Endodermal cell (in vitro differentiated cells): Measurements from ENCODE around the gene SYNGAP1. TPM values are rescaled to one million over a fixed set of nuclear protein-coding genes. Genes with fewer than 3 reads are reported as not detected.

Source experiments
- DNase-seq: peaks from one replicate; pipeline ENCODE4 v3.0.0-alpha.2; 2017
- H3K27ac ChIP-seq: 2 replicates; pipeline ENCODE4 v1.5.1; 2013; ENCODE audit warnings: mild to moderate bottlenecking, low read depth, low read length, moderate library complexity
- H3K27me3 ChIP-seq: 2 replicates; pipeline ENCODE4 v1.6.1; 2013; ENCODE audit warnings: mild to moderate bottlenecking, low read length, moderate library complexity; ENCODE audit not compliant: insufficient read depth, control insufficient read depth, poor library complexity, severe bottlenecking
- H3K36me3 ChIP-seq: 2 replicates; pipeline ENCODE4 v1.7.0; 2013; ENCODE audit warnings: mild to moderate bottlenecking, low read length, moderate library complexity; ENCODE audit not compliant: control insufficient read depth, insufficient read depth
- H3K4me1 ChIP-seq: one replicate; pipeline ENCODE4 v1.7.0; 2013; ENCODE audit warnings: low read length; ENCODE audit not compliant: control insufficient read depth, insufficient read depth
- H3K4me3 ChIP-seq: 2 replicates; pipeline ENCODE4 v1.5.1; 2013; ENCODE audit warnings: mild to moderate bottlenecking, low read length, moderate library complexity
- H3K9ac ChIP-seq: 2 replicates; pipeline ENCODE4 v1.6.1; 2013; ENCODE audit warnings: mild to moderate bottlenecking, low read length, moderate library complexity; ENCODE audit not compliant: poor library complexity, severe bottlenecking; ENCODE audit errors: extremely low read depth
- H3K9me3 ChIP-seq: 2 replicates; pipeline ENCODE4 v1.6.1; 2013; ENCODE audit warnings: mild to moderate bottlenecking, low read length, moderate library complexity; ENCODE audit not compliant: control insufficient read depth
- H3K27ac Mint-ChIP-seq: 2 replicates; pipeline ENCODE4 v1.8.0; 2020; ENCODE audit warnings: mixed read lengths
- H3K27me3 Mint-ChIP-seq: 2 replicates; pipeline ENCODE4 v1.8.0; 2021; ENCODE audit warnings: mild to moderate bottlenecking, mixed read lengths; ENCODE audit not compliant: insufficient read depth
- H3K36me3 Mint-ChIP-seq: 2 replicates; pipeline ENCODE4 v1.8.0; 2020; ENCODE audit warnings: low read depth, mixed read lengths
- H3K4me1 Mint-ChIP-seq: 2 replicates; pipeline ENCODE4 v1.8.0; 2020; ENCODE audit warnings: mixed read lengths
- H3K4me3 Mint-ChIP-seq: 2 replicates; pipeline ENCODE4 v1.8.0; 2020; ENCODE audit warnings: mild to moderate bottlenecking, moderate library complexity, mixed read lengths
- H3K9me3 Mint-ChIP-seq: 2 replicates; pipeline ENCODE4 v1.8.0; 2020; ENCODE audit warnings: mild to moderate bottlenecking, mixed read lengths
- WGBS, 2 experiments: methylation state at CpG; one replicate each; pipeline versions ENCODE4 v1.1.5 to v1.1.7; 2013; ENCODE audit warnings: missing lambda C conversion rate in 2 of 2, mixed read lengths in 1 of 2; ENCODE audit not compliant: insufficient coverage in 1 of 2, insufficient read length in 1 of 2; 5-methylcytosine and 5-hydroxymethylcytosine counted together
- total RNA-seq, 2 donors: library from RNA; stranded (reverse); fragmentation: NEBNext Ultra II Directional in 1 of 2; extraction: Animal tissue kit (Norgen Biotek cat#: 25700) in 1 of 2; gene quantifications; 2 replicates in 1 of 2; 3 replicates in 1 of 2; pipeline ENCODE4 v1.2.1, GENCODE V29; 2021
- TF ChIP-seq, protein P1 (sequence below): fragments of 200-600 bp; sonication (generic); conservative IDR thresholded peaks from 2 replicates; pipeline ENCODE4 v1.5.0; 2021; ENCODE audit warnings: antibody characterized with exemption, mild to moderate bottlenecking

Gene SYNGAP1
- total RNA-seq, 2 donors from 2014 or later: 90.2 to 94.2 TPM

DNA sequence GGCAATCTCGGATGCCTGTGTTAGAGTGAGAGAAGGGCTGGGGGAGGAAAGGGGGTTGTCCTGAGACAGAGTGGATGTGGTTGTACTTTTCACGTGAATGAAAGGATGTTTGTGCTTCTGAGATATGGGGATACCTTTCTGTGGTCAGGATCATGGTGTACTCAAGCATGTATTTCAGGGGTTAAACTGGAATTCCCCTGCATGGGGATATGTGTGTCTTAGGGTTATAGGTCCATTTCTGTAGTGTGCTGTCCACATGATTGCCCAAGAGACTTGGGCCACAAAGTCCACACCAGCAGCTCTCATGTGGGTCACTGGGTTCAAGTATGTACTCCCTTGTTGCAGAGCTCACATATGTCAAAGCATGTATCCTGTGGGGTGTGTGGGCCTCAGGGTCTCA, 10.5 kb downstream of the SYNGAP1 start:
- no peak for DNase-seq
- Mint-ChIP-seq H3K4me1 (peaks cover 66% of the 10 kb centered on the region), H3K9me3 (no peaks in the 10 kb centered on the region), H3K36me3 (peaks cover 10% of the 10 kb centered on the region), H3K27me3 (no peaks in the 10 kb centered on the region), H3K4me3 (peak overlapping the region; percentile 51), H3K27ac (peak overlapping the region; percentile 28)
- Histone ChIP-seq H3K27ac (no peak overlapping the region), H3K9ac (no peak overlapping the region), H3K4me1 (peaks cover 11% of the 10 kb centered on the region), H3K9me3 (no peaks in the 10 kb centered on the region), H3K27me3 (no peaks in the 10 kb centered on the region), H3K4me3 (no peak overlapping the region), H3K36me3 (peaks cover 4% of the 10 kb centered on the region)
- TF ChIP-seq, protein P1, sequence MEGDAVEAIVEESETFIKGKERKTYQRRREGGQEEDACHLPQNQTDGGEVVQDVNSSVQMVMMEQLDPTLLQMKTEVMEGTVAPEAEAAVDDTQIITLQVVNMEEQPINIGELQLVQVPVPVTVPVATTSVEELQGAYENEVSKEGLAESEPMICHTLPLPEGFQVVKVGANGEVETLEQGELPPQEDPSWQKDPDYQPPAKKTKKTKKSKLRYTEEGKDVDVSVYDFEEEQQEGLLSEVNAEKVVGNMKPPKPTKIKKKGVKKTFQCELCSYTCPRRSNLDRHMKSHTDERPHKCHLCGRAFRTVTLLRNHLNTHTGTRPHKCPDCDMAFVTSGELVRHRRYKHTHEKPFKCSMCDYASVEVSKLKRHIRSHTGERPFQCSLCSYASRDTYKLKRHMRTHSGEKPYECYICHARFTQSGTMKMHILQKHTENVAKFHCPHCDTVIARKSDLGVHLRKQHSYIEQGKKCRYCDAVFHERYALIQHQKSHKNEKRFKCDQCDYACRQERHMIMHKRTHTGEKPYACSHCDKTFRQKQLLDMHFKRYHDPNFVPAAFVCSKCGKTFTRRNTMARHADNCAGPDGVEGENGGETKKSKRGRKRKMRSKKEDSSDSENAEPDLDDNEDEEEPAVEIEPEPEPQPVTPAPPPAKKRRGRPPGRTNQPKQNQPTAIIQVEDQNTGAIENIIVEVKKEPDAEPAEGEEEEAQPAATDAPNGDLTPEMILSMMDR: no peak
- 67 to 75% methylated on average over 2 of the region's 2 CpGs for WGBS, 2 experiments

DNA sequence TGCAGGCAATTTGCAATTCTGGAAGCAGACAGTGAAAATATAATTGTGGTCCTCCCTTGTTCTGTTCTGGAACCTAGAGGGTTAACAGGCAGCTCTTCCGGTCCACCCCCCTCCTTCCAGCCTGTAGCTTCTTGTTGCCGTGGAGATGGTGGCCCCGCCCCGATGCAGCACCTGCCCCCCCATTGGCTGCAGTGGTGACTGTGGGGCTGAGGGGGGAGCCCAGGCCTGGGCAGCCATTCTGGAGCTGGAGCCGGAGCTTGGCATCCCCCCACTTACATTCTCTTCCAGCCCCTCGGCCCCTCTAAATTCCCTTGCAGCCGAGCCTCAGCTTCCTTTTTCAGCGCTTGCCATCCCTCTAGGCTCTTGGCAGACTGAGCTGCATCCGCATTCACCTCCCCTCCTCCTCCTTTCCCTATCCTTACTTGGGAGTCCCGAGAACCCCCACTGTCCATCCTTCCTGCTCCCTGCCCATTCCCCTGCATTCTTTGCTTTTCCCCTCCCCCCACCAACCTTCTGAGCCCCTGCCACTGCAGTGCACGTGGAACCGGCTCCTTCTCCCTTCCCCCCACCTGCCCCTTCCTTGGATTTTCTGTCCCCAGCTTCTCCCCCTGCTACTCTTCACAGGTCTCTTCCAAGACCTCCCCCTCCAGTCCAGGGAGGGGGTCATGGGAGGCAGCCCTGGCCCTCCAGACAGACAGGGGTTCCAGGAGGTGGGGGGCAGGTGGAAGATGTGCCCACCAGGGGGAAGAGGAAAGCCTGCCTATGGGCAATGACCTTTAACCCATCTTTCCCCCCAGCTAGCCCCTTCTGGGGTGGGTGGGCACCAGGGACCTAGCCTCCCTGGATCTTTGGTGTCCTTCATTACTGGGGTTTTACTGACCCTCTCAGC, 11.4 kb downstream of the SYNGAP1 start:
- no peaks in the 10 kb centered on the region for H3K9me3 ChIP-seq
- peaks cover 11% of the 10 kb centered on the region for H3K4me1 ChIP-seq
- Mint-ChIP-seq H3K4me1 (peaks cover 62% of the 10 kb centered on the region), H3K27me3 (no peaks in the 10 kb centered on the region), H3K27ac (peak overlapping the region; percentile 81), H3K4me3 (peak overlapping the region; percentile 51), H3K36me3 (peaks cover 19% of the 10 kb centered on the region), H3K9me3 (no peaks in the 10 kb centered on the region)
- peak overlapping the region; percentile 37 for H3K4me3 ChIP-seq
- H3K36me3 ChIP-seq: peaks cover 11% of the 10 kb centered on the region
- peak overlapping the region; percentile 13 for H3K9ac ChIP-seq
- peak overlapping the region; percentile 82 for H3K27ac ChIP-seq
- 6 to 9% methylated on average over 8 to 12 of the region's 12 CpGs for WGBS, 2 experiments
- TF ChIP-seq, protein P1: peak; percentile 32
- DNase-seq: peak; percentile 95
- no peaks in the 10 kb centered on the region for H3K27me3 ChIP-seq

DNA sequence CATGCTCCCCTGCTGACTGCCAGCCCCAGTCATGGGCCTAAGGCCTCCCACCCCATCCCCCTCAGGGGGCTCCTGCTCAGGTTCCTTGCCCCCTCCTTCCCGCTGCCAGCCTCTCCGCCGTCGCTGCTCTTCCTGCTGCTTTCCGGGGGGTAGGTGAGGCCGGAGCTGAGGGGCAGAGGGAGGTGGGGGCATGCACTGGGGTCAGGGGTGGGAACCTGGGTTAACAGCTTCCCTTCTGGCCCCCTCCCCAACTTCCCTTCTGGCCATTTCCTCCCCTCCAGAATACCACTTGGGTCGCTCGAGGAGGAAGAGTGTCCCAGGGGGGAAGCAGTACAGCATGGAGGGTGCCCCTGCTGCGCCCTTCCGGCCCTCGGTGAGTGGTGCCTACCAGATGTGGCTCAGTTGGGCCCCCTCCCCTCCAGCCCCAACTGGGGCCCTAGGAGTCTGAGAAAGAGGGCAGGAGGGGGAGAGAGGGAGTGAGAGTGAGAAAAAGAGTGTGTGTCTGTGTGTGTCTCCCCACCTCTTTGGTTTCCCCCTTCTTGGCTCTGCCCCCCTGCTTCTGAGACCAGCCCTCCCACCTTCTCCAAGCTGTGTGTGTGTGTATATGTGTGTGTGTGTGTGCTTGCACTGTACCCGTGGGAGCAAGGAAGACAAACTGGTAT, 12.1 kb downstream of the SYNGAP1 start:
- H3K36me3 ChIP-seq: peaks cover 18% of the 10 kb centered on the region
- H3K9me3 ChIP-seq: no peaks in the 10 kb centered on the region
- 47 to 50% methylated on average over 3 to 11 of the region's 12 CpGs for WGBS, 2 experiments
- Mint-ChIP-seq H3K27ac (peak overlapping the region; percentile 81), H3K36me3 (peaks cover 27% of the 10 kb centered on the region), H3K9me3 (no peaks in the 10 kb centered on the region), H3K27me3 (no peaks in the 10 kb centered on the region), H3K4me1 (peaks cover 59% of the 10 kb centered on the region), H3K4me3 (peak overlapping the region; percentile 51)
- DNase-seq: peak; percentile 67
- TF ChIP-seq, protein P1: no peak
- H3K27me3 ChIP-seq: no peaks in the 10 kb centered on the region
- peaks cover 11% of the 10 kb centered on the region for H3K4me1 ChIP-seq
- peak overlapping the region; percentile 82 for H3K27ac ChIP-seq
- peak overlapping the region; percentile 37 for H3K4me3 ChIP-seq
- no peak overlapping the region for H3K9ac ChIP-seq
